NCI-H524 treated with DMSO at 0.1 percent for 48 hours (cell line): ENCODE results near the gene LRIG2.
"Not testable (repeated sequence)": the region's sequence is repeated elsewhere in the genome, so short reads cannot be mapped to it uniquely, and the experiment has no call there.

Experiments
- DNase-seq: peaks from one replicate; lab custom pipeline; 2025; lab: John Stamatoyannopoulos, UW

LRIG2 gene

DNA sequence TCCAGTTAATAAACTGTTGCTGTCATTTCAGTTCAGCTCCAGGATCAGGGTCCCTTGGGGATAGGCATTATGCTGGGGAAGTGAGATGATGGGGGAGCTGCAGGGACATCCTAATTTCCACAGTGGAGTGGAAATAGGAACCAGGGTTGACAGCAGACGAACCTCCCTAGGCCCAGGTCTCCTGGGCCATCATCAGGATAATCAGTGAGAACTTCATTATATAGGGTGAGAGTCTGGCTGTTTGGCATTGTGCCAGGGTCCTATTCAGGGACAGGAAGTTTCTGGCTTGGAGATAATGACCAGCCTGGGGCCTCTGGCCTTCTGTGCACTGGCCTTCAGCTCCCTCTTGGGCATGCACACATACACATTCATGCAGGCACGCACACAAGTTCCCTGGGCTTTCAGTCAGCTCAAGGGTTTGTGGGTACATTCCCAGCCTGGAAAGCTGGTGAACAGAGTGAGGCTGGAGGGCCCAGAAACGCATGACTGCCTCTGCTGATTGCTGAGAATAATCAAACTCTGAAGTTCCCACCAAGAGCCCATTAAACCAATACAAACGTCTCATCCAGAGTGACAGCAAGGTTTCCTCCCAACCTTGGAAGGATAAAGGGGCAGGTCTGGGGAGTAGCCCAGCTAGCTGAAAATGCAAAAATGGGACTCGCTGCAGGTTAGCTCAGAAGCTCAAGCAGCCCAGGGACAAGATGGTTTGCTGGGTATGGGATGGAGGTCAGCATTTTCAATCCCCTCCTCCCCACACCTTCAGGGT, 13.9 kb upstream of the LRIG2 start:
- DNase-seq, result no peak

DNA sequence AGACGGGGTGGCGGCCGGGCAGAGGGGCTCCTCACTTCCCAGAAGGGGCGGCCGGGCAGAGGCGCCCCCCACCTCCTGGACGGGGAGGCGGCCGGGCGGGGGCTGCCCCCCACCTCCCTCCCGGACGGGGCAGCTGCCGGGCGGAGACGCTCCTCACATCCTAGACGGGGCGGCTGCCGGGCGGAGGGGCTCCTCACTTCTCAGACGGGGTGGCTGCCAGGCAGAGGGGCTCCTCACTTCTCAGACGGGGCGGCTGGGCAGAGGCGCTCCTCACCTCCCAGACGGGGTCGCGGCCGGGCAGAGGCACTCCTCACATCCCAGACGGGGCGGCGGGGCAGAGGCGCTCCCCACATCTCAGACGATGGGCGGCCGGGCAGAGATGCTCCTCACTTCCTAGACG, 9.5 kb upstream of the LRIG2 start:
- not testable (repeated sequence) for DNase-seq

DNA sequence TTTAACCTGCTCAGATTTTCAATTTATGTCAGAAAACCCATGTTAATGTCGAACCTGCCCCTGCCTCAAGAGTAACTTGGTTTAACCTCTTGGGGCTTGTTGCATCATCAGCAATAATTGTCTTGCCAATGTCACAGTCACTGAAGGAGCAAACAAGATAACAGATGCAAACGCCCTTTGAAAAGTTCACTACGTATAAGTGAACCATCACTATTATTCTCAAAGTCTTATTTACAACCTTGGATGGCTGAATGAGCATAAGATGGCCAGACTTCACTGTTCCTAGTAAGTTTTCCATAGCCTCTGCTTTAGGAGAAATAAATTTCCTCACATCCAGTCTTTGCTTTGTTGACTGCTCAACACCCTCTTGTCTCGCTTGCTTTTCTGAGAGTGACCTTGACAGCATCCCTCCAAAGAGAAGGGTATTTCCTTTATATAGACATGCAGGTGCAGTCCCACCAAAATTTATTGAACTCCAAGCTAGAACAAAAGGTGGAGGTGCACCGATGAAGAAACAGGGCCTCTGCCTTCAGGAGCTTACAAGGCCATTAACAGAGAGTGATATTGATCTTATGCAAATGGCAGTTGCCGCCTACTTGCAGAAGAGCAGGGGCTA, 749 bp upstream of the LRIG2 start:
- DNase-seq, result no peak

DNA sequence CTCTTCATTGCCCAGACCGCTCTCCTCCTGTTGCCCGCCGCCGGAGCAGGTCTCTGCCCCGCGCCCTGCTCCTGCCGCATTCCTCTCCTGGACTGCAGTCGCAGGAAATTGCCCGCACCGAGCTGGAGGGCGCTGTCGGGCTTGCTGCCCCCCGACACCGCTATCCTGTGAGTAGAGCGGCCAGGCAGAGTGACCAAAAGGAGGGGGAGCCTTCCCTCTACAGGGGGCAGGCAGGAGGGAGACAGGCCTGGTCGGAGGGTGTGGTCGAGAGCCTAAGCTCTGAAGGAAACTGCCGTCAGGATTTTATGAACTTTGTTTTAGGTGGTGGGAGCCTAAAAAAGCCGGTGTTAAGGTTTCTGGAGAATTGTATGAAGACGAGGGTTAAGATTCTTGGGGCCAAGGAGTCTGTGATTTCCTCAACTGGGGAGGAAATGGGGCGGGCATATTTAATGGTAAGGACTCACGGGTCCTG, 517 bp downstream of the LRIG2 start:
- no peak for DNase-seq

DNA sequence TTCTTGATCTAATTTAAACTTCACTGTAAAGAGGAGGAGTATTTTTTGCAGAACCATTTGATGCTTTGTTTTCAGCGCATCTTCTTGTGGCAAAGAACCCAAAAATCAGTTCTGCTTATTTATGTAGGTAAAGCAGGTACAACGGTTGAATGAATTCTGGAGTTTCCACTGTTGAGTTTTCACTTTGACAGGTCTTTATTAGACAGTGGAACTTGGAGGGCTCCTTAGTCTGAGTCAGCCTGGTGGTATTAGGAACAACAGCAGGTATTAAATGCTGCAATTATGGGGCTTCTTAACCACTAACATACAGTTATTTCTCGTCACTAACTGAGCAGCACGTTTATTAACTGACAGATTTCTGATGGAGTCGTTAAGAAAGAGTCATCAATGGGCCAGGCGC, 1.2 kb downstream of the LRIG2 start:
- no peak for DNase-seq

DNA sequence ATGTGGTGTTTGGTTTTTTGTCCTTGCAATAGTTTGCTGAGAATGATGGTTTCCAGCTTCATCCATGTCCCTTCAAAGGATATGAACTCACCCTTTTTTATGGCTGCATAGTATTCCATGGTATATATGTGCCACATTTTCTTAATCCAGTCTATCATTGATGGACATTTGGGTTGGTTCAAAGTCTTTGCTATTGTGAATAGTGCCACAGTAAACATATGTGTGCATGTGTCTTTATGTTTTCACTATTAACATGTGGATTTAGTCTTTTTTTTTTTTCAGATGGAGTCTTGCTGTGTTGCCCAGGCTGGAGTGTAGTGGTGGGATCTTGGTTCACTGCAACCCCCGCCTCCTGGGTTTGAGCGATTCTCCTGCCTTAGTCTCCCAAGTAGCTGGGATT, 5.0 kb downstream of the LRIG2 start:
- not testable (repeated sequence) for DNase-seq

DNA sequence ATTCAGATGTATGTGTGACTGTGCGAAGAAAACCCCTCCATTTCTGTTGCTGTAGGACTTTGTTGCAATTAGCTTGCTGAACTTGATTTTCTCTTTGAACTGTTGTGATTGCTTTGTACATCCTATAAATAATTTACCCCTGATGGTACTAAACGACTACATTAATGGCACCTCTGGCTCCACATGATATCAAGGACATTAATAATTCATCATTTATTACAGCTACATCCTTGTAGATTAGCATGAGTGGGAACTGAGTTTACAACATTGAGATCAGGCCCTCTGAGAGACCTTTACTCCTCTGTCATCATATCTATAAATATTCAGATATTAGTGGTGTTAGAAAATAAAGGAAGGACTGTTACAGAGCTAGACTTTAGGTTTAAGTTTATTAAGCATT, 13.5 kb downstream of the LRIG2 start:
- no peak for DNase-seq

DNA sequence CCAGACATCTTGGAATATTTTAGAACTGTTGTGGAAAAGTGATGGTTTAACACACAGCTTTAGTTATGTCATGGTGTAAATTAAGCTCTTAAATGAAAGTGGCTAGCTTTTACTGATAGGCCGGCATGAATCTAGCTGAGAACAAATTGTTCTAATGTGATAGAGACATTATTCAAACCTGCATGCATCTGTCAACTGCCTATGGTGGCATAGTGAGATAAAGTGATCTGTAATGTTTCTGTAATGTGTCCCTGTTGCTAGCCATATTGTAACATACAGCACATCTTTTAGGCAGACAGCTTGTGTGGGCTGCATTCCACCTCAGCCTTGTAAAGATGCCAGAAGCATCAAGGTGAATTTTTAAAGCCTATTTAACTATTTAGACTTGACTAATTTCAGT, 16.0 kb downstream of the LRIG2 start:
- no peak for DNase-seq

DNA sequence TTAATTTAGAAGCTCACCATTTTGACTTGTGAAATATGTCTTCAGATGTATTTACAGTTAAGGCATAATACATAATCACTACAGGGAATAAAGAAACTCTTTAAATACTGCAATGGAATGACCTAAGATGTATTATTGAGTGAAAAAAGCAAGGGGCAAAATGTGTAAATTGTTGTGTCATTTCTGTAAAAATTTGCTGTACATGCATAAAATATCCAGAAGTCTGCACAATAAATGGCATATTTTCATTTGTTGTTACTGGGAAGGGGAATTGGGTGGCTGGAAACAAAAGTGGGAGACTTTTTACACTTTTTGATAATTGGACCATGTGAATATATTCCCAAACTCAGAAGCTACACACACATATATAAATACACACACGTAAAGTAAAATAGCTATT, 17.1 kb downstream of the LRIG2 start:
- no peak for DNase-seq

DNA sequence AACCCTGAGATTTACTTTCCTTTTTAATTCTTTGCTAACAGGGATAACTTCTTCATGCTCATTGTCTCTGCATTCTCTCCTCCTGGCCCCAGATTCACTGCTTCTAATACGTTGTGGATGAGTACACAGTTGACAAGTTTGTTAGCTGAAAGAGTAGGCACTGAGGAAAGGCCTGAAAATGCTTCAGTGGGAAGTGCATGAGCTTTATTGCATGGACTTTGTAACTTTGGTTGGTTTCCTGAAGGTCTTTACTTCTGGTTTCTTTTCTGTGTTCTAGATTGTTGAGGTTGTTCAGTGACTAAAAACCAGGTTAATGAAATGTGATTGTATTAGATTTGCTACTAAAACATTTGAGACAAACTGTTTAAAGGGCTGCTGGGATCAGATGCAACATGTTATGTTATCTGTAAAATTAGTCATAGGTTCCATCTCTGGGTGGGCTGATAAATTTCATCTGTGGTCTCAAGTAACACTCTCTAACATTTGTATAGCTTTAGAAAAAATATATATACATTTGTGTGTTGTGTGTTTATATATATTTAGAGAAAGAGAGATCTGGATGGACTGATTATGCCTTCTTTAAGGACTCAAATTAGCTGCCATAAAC, 19.1 kb downstream of the LRIG2 start:
- DNase-seq, result no peak

DNA sequence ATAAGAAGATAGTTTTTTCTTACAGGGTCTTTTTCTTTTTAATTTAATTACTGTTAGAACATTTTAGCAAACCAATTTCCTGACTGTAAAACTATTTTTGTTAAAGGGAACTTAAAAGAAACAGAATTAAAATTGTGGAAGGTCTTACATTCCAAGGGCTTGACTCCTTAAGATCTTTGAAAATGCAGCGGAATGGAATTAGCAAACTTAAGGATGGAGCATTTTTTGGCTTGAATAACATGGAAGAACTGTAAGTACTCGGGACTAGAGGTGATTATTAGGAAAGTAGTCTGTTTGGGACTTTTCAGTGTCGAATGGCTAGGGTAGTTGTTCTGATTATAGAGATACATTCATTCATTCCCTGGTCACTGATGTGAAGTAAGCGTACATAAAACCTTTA, 21.5 kb downstream of the LRIG2 start:
- DNase-seq, result no peak

DNA sequence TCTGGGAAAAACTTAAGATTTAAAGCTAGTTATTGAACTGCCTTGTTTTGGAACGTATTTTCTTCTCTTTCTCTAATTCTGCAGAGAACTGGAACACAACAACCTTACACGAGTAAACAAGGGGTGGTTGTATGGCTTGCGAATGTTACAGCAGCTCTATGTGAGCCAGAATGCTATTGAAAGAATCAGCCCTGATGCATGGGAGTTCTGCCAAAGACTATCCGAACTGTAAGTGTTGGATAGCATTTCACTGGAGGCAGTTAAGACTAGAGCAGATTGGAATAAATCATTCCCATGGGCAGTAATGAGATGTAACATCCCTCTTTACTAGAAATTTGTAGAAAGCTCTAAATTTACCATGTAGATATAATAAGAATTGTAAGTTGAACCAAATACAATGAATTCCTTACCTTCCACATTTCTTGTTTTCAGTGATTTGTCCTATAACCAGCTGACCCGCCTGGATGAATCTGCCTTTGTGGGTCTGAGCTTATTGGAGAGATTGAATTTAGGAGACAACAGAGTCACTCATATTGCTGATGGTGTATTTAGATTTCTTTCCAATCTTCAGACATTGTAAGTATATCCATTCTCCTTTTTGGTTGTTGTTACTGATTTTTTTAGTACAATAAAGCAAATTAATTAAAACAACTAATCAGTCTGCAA, 22.9 kb downstream of the LRIG2 start:
- DNase-seq, result no peak

DNA sequence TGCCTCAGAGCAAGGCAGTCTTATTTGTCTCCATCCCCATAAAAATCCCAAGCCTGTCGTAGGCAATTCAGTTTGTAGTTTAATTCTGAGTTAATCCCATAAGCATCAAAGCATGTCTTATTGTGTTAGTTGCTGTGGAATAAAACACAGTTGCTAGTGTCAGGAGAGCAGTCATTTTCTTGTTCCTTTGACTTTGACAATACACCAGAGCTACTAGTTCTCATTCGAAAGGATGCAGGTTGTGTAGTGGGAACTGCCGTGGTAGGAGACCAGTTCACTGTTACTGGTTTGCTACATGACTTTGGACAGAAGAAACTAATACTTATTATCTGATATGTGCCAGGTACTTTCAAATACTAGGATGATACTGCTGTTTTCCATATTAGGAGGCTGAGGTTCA, 23.5 kb downstream of the LRIG2 start:
- no peak for DNase-seq

DNA sequence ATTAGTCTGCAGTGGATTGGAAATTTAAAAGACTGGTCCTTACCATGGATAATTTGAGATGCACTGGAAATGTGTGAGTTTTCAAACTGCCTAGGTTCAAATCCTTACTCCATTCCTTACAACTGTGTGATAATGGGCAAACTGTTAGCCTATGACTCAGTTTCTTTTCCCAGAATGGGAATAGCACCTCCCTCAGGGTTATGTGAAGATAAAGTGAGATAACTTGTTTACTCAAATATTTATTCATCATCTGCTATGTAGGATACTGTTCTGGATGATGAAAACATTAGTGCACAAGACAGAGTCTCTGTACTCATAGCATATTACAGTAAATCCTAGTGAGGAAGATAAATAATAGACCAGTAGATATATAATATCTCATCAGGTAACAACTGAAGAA, 28.6 kb downstream of the LRIG2 start:
- no peak for DNase-seq

DNA sequence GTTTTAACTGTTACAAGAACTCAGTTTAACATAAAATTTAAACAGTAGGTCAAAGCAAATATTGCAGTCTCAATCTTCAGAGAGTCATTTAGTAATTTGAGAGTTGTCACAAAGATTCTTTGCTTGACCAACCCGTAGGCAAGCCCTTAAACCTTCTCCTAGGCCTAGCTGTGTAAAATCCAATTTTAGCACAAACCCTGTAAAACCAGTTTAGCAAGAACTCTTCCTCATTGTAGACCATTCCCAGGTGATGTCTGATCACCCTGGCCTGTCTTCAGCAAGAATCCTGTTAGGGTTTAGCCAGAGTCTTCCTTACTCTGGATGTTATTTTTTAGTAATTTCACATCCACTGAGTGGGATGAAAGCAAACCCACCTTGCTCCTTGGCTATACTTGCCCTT, 30.1 kb downstream of the LRIG2 start:
- no peak for DNase-seq

DNA sequence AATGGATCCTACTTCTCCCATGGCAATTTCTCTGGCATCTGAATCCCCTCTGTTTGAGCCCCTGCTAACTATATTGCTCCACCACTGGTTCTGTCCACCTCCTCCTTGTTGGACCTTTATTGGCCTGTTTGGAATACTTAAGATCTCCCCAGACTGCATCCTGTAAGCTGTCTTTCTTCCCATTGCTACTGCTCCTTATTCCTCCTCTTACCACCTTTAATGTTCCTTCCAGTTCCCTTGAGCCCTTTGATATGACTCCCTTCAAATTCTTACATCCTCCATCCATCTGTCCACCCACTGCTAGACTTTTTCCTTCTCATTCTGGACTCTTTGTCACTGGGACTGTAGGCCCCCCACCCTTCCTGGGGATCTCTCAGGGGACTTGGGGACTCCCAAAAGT, 31.0 kb downstream of the LRIG2 start:
- no peak for DNase-seq

DNA sequence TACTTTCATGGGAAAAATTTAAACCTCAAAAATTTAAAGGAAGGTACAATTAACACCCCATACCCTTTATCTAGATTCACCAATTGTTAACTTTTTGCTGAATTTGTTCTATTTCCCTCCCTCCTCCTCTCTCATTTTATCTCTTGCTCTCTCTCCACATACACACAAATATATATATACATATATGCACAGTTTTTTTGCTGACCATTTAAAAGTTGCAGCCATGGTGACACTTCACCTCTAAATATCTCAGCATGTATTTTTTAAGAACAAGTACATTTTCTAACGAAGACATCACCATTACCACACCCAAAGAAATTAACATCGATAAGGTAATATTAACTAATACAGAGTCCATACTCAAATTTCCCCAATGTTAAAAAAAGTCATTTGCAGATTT, 33.9 kb downstream of the LRIG2 start:
- DNase-seq, result no peak

DNA sequence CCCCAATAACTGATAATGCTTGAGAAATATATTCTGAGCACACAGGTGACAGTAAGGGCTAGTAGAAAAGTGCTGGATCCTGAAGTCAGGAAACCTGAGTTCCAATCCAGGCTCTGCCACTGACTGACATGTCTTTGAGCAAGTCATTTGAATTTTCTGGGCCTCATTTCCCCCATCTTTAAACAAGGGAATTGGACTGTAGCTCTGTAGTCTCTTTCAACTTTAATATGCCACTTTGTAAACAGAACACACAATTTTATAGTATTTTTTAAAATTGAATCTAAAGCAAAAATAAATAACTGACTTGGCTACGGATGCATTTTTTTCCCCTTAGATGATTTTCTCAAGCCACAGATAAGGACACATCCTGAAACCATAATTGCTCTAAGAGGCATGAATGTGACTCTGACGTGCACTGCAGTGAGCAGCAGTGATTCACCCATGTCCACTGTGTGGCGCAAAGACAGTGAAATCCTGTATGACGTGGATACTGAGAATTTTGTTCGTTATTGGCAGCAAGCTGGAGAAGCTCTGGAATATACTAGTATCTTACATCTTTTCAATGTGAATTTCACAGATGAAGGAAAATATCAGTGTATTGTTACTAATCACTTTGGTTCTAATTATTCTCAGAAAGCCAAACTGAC, 37.0 kb downstream of the LRIG2 start:
- no peak for DNase-seq

DNA sequence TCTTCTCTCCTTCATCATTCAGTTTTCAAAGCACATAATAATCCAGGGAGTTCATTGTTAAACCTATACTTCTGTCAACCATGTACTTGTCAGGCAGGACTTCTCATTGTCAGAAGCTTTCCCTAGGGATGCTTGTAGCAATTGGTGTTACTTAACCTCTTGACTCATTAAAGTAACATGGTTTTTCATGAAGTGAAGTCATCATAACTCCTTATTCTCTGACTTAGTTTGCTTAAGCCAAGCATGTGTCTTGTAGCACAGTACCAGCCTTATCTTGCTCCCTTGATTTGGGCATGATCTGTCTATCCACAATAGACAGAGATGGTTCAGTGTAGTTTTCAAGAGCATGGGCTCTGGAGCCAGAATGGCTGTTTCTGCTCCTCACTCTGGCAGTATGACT, 45.3 kb downstream of the LRIG2 start:
- DNase-seq, result no peak

DNA sequence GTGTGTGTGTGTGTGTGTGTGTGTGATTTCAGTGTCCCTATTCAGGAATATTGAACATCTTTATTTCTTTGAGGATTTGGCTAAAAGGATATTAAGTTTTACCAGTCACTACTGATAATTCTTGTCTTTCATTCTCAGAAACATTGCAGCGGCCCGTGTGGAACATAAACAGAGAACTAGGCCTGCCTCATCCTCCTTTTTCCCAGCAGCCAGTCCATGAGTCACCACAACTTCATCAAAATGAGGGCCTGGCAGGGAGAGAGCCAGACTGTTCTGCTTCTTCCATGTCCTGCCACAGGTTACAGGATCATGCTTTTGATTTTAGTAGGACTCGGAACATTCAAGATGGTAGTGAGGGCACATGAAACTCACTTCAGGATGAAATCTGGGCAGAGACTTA, 50.7 kb downstream of the LRIG2 start:
- no peak for DNase-seq

DNA sequence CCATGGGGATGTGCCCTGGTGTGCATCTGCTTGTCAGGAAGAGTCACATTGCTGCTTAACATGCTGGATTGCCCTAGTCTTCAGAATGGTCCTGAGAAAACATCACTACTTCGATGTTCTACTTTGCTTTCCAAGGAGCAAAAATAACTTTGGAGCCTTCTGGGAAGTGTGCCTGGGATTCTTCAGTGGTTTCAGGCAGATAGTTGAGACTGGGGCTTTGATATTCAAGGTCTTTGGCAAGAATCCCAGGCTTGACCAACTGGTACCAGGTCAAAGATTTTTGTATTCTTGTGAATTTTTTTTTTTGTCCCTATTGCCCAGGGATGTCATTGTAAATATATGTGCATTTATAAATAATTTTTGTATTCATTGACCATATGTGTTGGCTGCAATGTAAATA, 51.4 kb downstream of the LRIG2 start:
- no peak for DNase-seq

DNA sequence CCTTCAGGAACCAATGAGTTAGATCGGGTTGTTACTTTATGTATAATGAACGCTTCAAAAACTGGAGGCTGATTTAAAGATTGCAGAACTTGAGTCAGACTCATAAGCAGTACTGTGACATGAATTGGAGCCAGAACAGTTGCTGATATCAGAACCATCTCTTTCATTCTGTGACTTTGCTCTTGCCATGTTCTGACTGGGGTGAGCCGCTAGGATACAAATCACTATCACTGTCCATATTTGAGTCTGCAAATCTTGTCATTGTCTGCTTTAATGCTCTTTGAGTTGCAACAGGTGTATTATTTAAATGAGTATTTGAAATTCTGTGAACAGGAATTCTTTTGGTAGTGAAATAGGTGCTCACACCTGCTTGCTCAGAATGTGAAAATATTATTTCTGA, 52.5 kb downstream of the LRIG2 start:
- DNase-seq, result no peak

DNA sequence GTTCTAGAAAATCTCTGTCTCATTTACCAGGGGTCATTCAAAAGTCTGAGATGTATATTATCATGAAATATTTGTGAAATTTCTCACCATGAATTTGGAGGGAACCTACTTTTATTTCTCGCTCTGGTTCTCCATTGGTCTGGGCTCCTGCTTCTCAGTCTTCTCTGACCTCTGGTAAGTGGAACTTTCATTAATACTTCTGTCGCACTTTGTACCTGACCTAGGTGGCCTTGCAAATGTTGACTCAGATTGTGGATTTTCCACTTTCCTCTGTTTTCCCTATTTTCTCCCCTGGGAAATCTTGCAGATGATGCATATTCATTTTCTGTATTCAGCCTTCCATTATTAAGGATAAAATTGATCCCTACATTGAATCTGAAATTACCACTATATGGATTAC, 53.2 kb downstream of the LRIG2 start:
- DNase-seq, result no peak
